ENCODE results near the gene NRP1.

- TF ChIP-seq EZH2 (optimal IDR thresholded peaks at IDR 0.05; ENCODE audit: low read depth, low read length) (no peak), CTCF (IDR thresholded peaks at IDR 0.05; ENCODE audit: low read length) (no peak)
Observed at GRCh38 chr10:33178026-33178755, 156.3 kb downstream of the NRP1 start.
